Gastrocnemius medialis (tissue), 4 donors: ENCODE data around the gene PHACTR3. TPM values are rescaled to one million over a fixed set of nuclear protein-coding genes. Genes with fewer than 3 reads are reported as not detected.

Experiments
- ATAC-seq, 2 donors: fragments of 150-250 bp; one replicate each; pipeline ENCODE4 v1.9.1; 2016
- DNase-seq, 2 donors: peaks; one replicate each; pipeline ENCODE4 v3.0.0-alpha.2; 2019
- H3K27ac ChIP-seq, 4 donors: fragments of 200-600 bp; sonication (generic); 1 replicate in 1 of 4; 2 replicates in 3 of 4; pipeline ENCODE4 v1.5.1; 2016 to 2018; ENCODE audit warnings: mild to moderate bottlenecking in 2 of 4, moderate library complexity in 1 of 4
- H3K27me3 ChIP-seq, 3 donors: fragments of 200-600 bp; sonication (generic) in 2 of 3; 1 replicate in 1 of 3; 2 replicates in 2 of 3; pipeline versions ENCODE4 v1.5.1 to v1.6.0; 2016 to 2019; ENCODE audit warnings: mild to moderate bottlenecking in 1 of 3, moderate library complexity in 1 of 3
- H3K36me3 ChIP-seq, 2 donors: fragments of 200-600 bp; sonication (generic) in 1 of 2; one replicate each; pipeline ENCODE4 v1.5.1; 2017 to 2018
- H3K4me1 ChIP-seq, 2 donors: fragments of 200-600 bp; sonication (generic) in 1 of 2; one replicate each; pipeline ENCODE4 v1.5.1; 2016 to 2017; ENCODE audit warnings: mild to moderate bottlenecking in 2 of 2
- H3K4me3 ChIP-seq, 4 donors: fragments of 200-600 bp; sonication (generic) in 3 of 4; 1 replicate in 1 of 4; 2 replicates in 3 of 4; pipeline ENCODE4 v1.5.1; 2016 to 2019; ENCODE audit warnings: mild to moderate bottlenecking in 2 of 4
- H3K9me3 ChIP-seq, 3 donors: fragments of 200-600 bp; sonication (generic) in 2 of 3; 1 replicate in 1 of 3; 2 replicates in 2 of 3; pipeline ENCODE4 v1.5.1; 2016 to 2019
- CTCF ChIP-seq, 5 experiments: fragments of 450-650 bp in 3 of 5; fragments of 200-600 bp in 2 of 5; sonication (generic) in 2 of 5; IDR thresholded peaks in 4 of 5; conservative IDR thresholded peaks in 1 of 5; 1 replicate in 4 of 5; 2 replicates in 1 of 5; pipeline ENCODE4 v1.5.1; 2016 to 2019; ENCODE audit warnings: antibody characterized with exemption in 5 of 5, mild to moderate bottlenecking in 3 of 5, moderate library complexity in 3 of 5
- POLR2A ChIP-seq, 2 donors: fragments of 450-650 bp; IDR thresholded peaks; one replicate each; pipeline ENCODE4 v1.6.1; 2017; ENCODE audit warnings: antibody characterized with exemption in 2 of 2, mild to moderate bottlenecking in 2 of 2, moderate library complexity in 2 of 2
- in situ Hi-C, 4 donors: fragments of 200-750 bp; cut with MboI; loops; one replicate each; pipeline versions ENCODE4 v1.15.0 to v1.8.0; 2017; ENCODE audit warnings: low sequenced_read_pairs in 4 of 4
- intact Hi-C: fragments of 100-400 bp; cut with DNase I; formaldehyde crosslinking; loops from one replicate; pipeline ENCODE4 v1.15.1; 2023; ENCODE audit warnings: low total_unique reads
- total RNA-seq, 4 donors: library from RNA; depleted of rRNA; stranded (reverse); fragments of >200 nt; gene quantifications; one replicate each; pipeline versions ENCODE4 v1.1.0 to v1.2.3, GENCODE V29; 2016

Gene PHACTR3
- total RNA-seq, 4 donors from 2014 or later, result 0.24 to 1.1 (median 0.59) TPM; not detected in 1

GRCh38 chr20:59785986-59786795, 181.9 kb downstream of the PHACTR3 start:
- H3K36me3 ChIP-seq, result no peaks in the 10 kb centered on the region
- intact Hi-C loops (no loop called here), in situ Hi-C loops (no loop called here)
- no peaks in the 10 kb centered on the region for H3K27me3 ChIP-seq
- H3K4me1 ChIP-seq, result no peaks in the 10 kb centered on the region
- no peaks in the 10 kb centered on the region for H3K9me3 ChIP-seq
- no peak overlapping the region for H3K27ac ChIP-seq
- no peak for DNase-seq
- TF ChIP-seq CTCF (IDR thresholded peaks at IDR 0.05 in 4 of 5, conservative IDR thresholded peaks at IDR 0.05 in 1 of 5), result no peak
- TF ChIP-seq POLR2A (IDR thresholded peaks at IDR 0.05), result no peak
- no peak overlapping the region for H3K4me3 ChIP-seq
- ATAC-seq, result no peak

GRCh38 chr20:59786801-59787537, 182.6 kb downstream of the PHACTR3 start:
- in situ Hi-C loops (no loop called here), intact Hi-C loops (no loop called here)
- DNase-seq (no peak), ATAC-seq (no peak)
- Histone ChIP-seq H3K9me3 (peaks cover 0 to 1% (median 0%) of the 10 kb centered on the region in 3 donors), H3K36me3 (no peaks in the 10 kb centered on the region), H3K4me3 (no peak overlapping the region), H3K27me3 (no peaks in the 10 kb centered on the region), H3K4me1 (no peaks in the 10 kb centered on the region), H3K27ac (no peak overlapping the region)
- TF ChIP-seq CTCF (IDR thresholded peaks at IDR 0.05 in 4 of 5, conservative IDR thresholded peaks at IDR 0.05 in 1 of 5) (no peak), POLR2A (IDR thresholded peaks at IDR 0.05) (no peak)

- TF ChIP-seq POLR2A (IDR thresholded peaks at IDR 0.05) (no peak), CTCF (IDR thresholded peaks at IDR 0.05 in 4 of 5, conservative IDR thresholded peaks at IDR 0.05 in 1 of 5) (no peak)
- Histone ChIP-seq H3K27ac (no peak overlapping the region), H3K4me3 (no peak overlapping the region), H3K36me3 (no peaks in the 10 kb centered on the region), H3K4me1 (no peaks in the 10 kb centered on the region), H3K9me3 (peaks cover 0 to 7% (median 0%) of the 10 kb centered on the region in 3 donors), H3K27me3 (no peaks in the 10 kb centered on the region)
- ATAC-seq (no peak), DNase-seq (no peak)
- in situ Hi-C loops (no loop called here), intact Hi-C loops (no loop called here)
Measured at GRCh38 chr20:59787538-59787890, 183.2 kb downstream of the PHACTR3 start.

- H3K36me3 ChIP-seq, result no peaks in the 10 kb centered on the region
- no peak overlapping the region for H3K27ac ChIP-seq
- TF ChIP-seq POLR2A (IDR thresholded peaks at IDR 0.05), result no peak
- no peak for TF ChIP-seq CTCF (IDR thresholded peaks at IDR 0.05 in 4 of 5, conservative IDR thresholded peaks at IDR 0.05 in 1 of 5)
- ATAC-seq, result no peak
- intact Hi-C loops, result no loop called here
- H3K4me1 ChIP-seq, result no peaks in the 10 kb centered on the region
- no peak overlapping the region for H3K4me3 ChIP-seq
- in situ Hi-C loops, result no loop called here
- DNase-seq, result no peak
- no peaks in the 10 kb centered on the region for H3K27me3 ChIP-seq
- H3K9me3 ChIP-seq, result peaks cover 0 to 14% (median 0%) of the 10 kb centered on the region in 3 donors
Measured at GRCh38 chr20:59788196-59788735, 183.9 kb downstream of the PHACTR3 start.
